ENCODE measurements around the gene CFD. TPM values are rescaled to one million over a fixed set of nuclear protein-coding genes. Genes with fewer than 3 reads are reported as not detected.

The CFD gene
- total RNA-seq, 1 experiment from 2014 or later = 1.7 TPM

DNA sequence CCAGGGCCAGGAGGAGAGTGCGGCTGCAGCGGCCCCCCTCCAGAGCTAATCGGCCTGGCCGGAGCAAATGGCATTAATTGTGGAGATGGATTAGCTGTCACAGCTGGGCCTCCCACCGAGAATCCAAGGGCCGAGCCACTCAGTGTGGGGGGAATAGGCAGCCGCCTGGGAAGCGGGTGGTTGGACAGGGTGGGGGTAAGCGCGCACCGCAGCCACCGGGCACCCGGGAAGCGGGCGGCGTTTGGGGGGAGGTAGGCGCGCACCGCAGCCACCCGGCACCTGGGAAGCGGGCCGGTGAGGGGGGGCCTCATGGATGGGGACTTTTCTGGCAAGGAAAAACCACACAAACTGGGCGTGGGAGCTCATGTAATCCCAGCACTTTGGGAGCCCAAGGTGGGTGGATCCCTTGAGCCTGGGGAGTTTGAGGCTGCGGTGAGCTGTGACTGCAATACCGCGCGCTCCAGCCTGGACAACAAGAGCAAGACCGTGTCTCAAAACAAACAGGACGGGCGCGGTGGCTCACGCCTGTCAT is 43.9 kb downstream of the CFD start:
- ATAC-seq (no peak), DNase-seq (ENCODE audit: low spot score) (no peak)
- POLR2A ChIA-PET = no interaction called here
- Mint-ChIP-seq H3K27ac (no peak overlapping the region), H3K36me3 (0 out of 2 replicates have a peak, but pooled peaks cover 3% of the 10 kb centered on the region), H3K9me3 (no peaks in the 10 kb centered on the region), H3K4me1 (peaks cover 2% of the 10 kb centered on the region; the same call in 1 of the 2 replicates), H3K4me3 (no peak overlapping the region), H3K27me3 (ENCODE audit: low read depth) (no peaks in the 10 kb centered on the region)
- CTCF ChIA-PET = interaction anchor here (1.0 to 1.4 kb wide), 4 partner anchors 19 to 97 kb away, joined by 3 read pairs; partner anchors contain the start of gene GRIN3B
- TF ChIP-seq, protein P1, sequence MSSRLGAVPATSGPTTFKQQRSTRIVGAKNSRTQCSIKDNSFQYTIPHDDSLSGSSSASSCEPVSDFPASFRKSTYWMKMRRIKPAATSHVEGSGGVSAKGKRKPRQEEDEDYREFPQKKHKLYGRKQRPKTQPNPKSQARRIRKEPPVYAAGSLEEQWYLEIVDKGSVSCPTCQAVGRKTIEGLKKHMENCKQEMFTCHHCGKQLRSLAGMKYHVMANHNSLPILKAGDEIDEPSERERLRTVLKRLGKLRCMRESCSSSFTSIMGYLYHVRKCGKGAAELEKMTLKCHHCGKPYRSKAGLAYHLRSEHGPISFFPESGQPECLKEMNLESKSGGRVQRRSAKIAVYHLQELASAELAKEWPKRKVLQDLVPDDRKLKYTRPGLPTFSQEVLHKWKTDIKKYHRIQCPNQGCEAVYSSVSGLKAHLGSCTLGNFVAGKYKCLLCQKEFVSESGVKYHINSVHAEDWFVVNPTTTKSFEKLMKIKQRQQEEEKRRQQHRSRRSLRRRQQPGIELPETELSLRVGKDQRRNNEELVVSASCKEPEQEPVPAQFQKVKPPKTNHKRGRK (CRISPR knock-in tag; IDR thresholded peaks at IDR 0.05; ENCODE audit: borderline replicate concordance) = no peak
- TF ChIP-seq OVOL2 (CRISPR knock-in tag; IDR thresholded peaks at IDR 0.05; ENCODE audit: borderline replicate concordance) (no peak), ZNF121 (CRISPR knock-in tag; IDR thresholded peaks at IDR 0.05) (no peak), TCF7 (CRISPR knock-in tag; IDR thresholded peaks at IDR 0.05; ENCODE audit: low read depth) (no peak), ELF4 (CRISPR knock-in tag; IDR thresholded peaks at IDR 0.05; ENCODE audit: low read depth) (no peak)
- TF ChIP-seq, protein P2, sequence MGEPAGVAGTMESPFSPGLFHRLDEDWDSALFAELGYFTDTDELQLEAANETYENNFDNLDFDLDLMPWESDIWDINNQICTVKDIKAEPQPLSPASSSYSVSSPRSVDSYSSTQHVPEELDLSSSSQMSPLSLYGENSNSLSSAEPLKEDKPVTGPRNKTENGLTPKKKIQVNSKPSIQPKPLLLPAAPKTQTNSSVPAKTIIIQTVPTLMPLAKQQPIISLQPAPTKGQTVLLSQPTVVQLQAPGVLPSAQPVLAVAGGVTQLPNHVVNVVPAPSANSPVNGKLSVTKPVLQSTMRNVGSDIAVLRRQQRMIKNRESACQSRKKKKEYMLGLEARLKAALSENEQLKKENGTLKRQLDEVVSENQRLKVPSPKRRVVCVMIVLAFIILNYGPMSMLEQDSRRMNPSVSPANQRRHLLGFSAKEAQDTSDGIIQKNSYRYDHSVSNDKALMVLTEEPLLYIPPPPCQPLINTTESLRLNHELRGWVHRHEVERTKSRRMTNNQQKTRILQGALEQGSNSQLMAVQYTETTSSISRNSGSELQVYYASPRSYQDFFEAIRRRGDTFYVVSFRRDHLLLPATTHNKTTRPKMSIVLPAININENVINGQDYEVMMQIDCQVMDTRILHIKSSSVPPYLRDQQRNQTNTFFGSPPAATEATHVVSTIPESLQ (CRISPR knock-in tag; IDR thresholded peaks at IDR 0.05) = no peak
- TF ChIP-seq, protein P3, sequence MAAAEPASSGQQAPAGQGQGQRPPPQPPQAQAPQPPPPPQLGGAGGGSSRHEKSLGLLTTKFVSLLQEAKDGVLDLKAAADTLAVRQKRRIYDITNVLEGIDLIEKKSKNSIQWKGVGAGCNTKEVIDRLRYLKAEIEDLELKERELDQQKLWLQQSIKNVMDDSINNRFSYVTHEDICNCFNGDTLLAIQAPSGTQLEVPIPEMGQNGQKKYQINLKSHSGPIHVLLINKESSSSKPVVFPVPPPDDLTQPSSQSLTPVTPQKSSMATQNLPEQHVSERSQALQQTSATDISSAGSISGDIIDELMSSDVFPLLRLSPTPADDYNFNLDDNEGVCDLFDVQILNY (CRISPR knock-in tag; IDR thresholded peaks at IDR 0.05) = no peak

DNA sequence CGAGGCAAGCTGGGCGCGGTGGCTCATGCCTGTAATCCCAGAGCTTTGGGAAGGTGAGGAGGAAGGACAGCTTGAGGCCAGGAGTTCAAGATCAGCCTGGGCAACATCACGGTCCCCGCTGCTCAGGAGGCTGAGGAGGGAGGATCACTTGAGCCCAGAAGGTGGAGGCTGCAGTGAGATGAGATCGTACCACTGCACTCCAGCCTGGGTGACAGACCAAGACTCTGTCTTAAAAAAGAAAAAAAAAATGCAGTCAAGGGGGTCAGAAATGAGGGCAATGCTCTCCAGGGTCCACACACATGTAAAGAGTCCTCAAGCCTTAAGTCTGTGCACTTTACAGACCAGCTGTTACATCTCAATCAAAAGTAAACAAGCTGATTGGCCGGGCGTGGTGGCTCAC is 45.1 kb downstream of the CFD start:
- no peaks in the 10 kb centered on the region for H3K9me3 Mint-ChIP-seq
- peak overlapping the region; percentile 21; the same call in 1 of the 2 replicates for H3K27ac Mint-ChIP-seq
- POLR2A ChIA-PET = interaction anchor here (0.6 kb wide), 1 partner anchor 131 kb away, joined by 3 read pairs; no protein-coding TSS in a partner anchor
- DNase-seq (ENCODE audit: low spot score) (no peak), ATAC-seq (no peak)
- CTCF ChIA-PET = no interaction called here
- H3K27me3 Mint-ChIP-seq (ENCODE audit: low read depth) = no peaks in the 10 kb centered on the region
- H3K36me3 Mint-ChIP-seq = 0 out of 2 replicates have a peak, but pooled peaks cover 3% of the 10 kb centered on the region
- H3K4me3 Mint-ChIP-seq = no peak overlapping the region
- peaks cover 2% of the 10 kb centered on the region; the same call in 1 of the 2 replicates for H3K4me1 Mint-ChIP-seq
- no peak for TF ChIP-seq TEAD1 (CRISPR knock-in tag; IDR thresholded peaks at IDR 0.05)
- TF ChIP-seq, protein P4, sequence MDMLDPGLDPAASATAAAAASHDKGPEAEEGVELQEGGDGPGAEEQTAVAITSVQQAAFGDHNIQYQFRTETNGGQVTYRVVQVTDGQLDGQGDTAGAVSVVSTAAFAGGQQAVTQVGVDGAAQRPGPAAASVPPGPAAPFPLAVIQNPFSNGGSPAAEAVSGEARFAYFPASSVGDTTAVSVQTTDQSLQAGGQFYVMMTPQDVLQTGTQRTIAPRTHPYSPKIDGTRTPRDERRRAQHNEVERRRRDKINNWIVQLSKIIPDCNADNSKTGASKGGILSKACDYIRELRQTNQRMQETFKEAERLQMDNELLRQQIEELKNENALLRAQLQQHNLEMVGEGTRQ (CRISPR knock-in tag; IDR thresholded peaks at IDR 0.05) = no peak
- TF ChIP-seq ZNF281 (CRISPR knock-in tag; IDR thresholded peaks at IDR 0.05) = no peak
- no peak for TF ChIP-seq GABPB1 (CRISPR knock-in tag; IDR thresholded peaks at IDR 0.05)
- no peak for TF ChIP-seq ZBTB43 (CRISPR knock-in tag; IDR thresholded peaks at IDR 0.05)
- no peak for TF ChIP-seq RELA (CRISPR knock-in tag; IDR thresholded peaks at IDR 0.05; ENCODE audit: borderline replicate concordance)
- TF ChIP-seq, protein P3 (CRISPR knock-in tag; IDR thresholded peaks at IDR 0.05) = no peak
- TF ChIP-seq, protein P5, sequence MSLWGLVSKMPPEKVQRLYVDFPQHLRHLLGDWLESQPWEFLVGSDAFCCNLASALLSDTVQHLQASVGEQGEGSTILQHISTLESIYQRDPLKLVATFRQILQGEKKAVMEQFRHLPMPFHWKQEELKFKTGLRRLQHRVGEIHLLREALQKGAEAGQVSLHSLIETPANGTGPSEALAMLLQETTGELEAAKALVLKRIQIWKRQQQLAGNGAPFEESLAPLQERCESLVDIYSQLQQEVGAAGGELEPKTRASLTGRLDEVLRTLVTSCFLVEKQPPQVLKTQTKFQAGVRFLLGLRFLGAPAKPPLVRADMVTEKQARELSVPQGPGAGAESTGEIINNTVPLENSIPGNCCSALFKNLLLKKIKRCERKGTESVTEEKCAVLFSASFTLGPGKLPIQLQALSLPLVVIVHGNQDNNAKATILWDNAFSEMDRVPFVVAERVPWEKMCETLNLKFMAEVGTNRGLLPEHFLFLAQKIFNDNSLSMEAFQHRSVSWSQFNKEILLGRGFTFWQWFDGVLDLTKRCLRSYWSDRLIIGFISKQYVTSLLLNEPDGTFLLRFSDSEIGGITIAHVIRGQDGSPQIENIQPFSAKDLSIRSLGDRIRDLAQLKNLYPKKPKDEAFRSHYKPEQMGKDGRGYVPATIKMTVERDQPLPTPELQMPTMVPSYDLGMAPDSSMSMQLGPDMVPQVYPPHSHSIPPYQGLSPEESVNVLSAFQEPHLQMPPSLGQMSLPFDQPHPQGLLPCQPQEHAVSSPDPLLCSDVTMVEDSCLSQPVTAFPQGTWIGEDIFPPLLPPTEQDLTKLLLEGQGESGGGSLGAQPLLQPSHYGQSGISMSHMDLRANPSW (CRISPR knock-in tag; conservative IDR thresholded peaks at IDR 0.05; ENCODE audit: low read depth) = no peak
- TF ChIP-seq, protein P6, sequence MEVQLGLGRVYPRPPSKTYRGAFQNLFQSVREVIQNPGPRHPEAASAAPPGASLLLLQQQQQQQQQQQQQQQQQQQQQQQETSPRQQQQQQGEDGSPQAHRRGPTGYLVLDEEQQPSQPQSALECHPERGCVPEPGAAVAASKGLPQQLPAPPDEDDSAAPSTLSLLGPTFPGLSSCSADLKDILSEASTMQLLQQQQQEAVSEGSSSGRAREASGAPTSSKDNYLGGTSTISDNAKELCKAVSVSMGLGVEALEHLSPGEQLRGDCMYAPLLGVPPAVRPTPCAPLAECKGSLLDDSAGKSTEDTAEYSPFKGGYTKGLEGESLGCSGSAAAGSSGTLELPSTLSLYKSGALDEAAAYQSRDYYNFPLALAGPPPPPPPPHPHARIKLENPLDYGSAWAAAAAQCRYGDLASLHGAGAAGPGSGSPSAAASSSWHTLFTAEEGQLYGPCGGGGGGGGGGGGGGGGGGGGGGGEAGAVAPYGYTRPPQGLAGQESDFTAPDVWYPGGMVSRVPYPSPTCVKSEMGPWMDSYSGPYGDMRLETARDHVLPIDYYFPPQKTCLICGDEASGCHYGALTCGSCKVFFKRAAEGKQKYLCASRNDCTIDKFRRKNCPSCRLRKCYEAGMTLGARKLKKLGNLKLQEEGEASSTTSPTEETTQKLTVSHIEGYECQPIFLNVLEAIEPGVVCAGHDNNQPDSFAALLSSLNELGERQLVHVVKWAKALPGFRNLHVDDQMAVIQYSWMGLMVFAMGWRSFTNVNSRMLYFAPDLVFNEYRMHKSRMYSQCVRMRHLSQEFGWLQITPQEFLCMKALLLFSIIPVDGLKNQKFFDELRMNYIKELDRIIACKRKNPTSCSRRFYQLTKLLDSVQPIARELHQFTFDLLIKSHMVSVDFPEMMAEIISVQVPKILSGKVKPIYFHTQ (CRISPR knock-in tag; IDR thresholded peaks at IDR 0.05) = no peak

Data from WTC11 (cell line).